Right lobe of liver (tissue), 6 donors: ENCODE data around the gene NR6A1. TPM values are rescaled to one million over a fixed set of nuclear protein-coding genes. Genes with fewer than 3 reads are reported as not detected.

ENCODE experiments used
- ATAC-seq, 4 donors: fragments of 200-7000 bp; cut with Tn5 transposase; one replicate each; pipeline ENCODE4 v1.9.1; 2020; ENCODE audit warnings: mild to moderate bottlenecking in 4 of 4, moderate library complexity in 4 of 4
- DNase-seq, 3 donors: peaks; one replicate each; pipeline ENCODE4 v3.0.0-alpha.2; 2020
- H3K27ac ChIP-seq, 3 donors: fragments of 200-600 bp; one replicate each; pipeline ENCODE4 v1.8.0; 2022
- H3K27me3 ChIP-seq, 2 donors: fragments of 200-600 bp; one replicate each; pipeline ENCODE4 v1.8.0; 2022
- H3K36me3 ChIP-seq, 4 donors: fragments of 200-600 bp; sonication (generic) in 1 of 4; one replicate each; pipeline versions ENCODE4 v1.5.1 to v1.8.0; 2017 to 2022; ENCODE audit warnings: control low read depth in 1 of 4
- H3K4me1 ChIP-seq, 4 donors: fragments of 200-600 bp; sonication (generic) in 1 of 4; one replicate each; pipeline versions ENCODE4 v1.5.1 to v1.8.0; 2017 to 2022; ENCODE audit warnings: control low read depth in 1 of 4
- H3K4me3 ChIP-seq, 3 donors: fragments of 200-600 bp; one replicate each; pipeline ENCODE4 v1.8.0; 2022
- H3K9me3 ChIP-seq, 4 donors: fragments of 200-600 bp; sonication (generic) in 1 of 4; one replicate each; pipeline versions ENCODE4 v1.5.1 to v1.8.0; 2017 to 2022; ENCODE audit warnings: control low read depth in 1 of 4
- CTCF ChIP-seq, 4 donors: fragments of 200-600 bp in 3 of 4; fragments of 450-650 bp in 1 of 4; IDR thresholded peaks; one replicate each; pipeline versions ENCODE4 v1.5.1 to v1.8.0; 2016 to 2022; ENCODE audit warnings: antibody characterized with exemption in 4 of 4, mild to moderate bottlenecking in 2 of 4
- POLR2A ChIP-seq: fragments of 450-650 bp; IDR thresholded peaks from one replicate; pipeline ENCODE4 v1.6.1; 2017; ENCODE audit warnings: antibody characterized with exemption, mild to moderate bottlenecking
- WGBS: methylation state at CpG from one replicate; pipeline ENCODE4 v1.1.6; 2018; ENCODE audit warnings: low coverage, low lambda C conversion rate; ENCODE audit not compliant: insufficient coverage; ENCODE audit errors: missing lambda C conversion rate; 5-methylcytosine and 5-hydroxymethylcytosine counted together
- intact Hi-C, 2 donors: fragments of 100-400 bp; cut with DNase I; formaldehyde crosslinking; loops; one replicate each; pipeline versions ENCODE4 v1.11.2 to v1.14.1; 2022
- total RNA-seq, 6 experiments: library from RNA; depleted of rRNA in 2 of 6; stranded (reverse); fragments of >200 nt in 2 of 6; fragmentation: NEBNext Ultra II Directional in 3 of 6; extraction: Animal tissue kit (Norgen Biotek cat#: 25700) in 3 of 6; gene quantifications; one replicate each; pipeline versions ENCODE4 v1.1.0 to v1.2.4, GENCODE V29; 2016 to 2023
- donor health status: DM: no; HTN: yes; CAD: no.
- donor health status: DM: no; HTN: no; CAD: no.
- donor health status: DM: no; HTN: no; CAD: no.
- donor health status: DM: no; HTN: yes; CAD: no.
- donor health status: DM: no; HTN: yes; CAD: no.

The NR6A1 gene
- total RNA-seq, 6 experiments from 2014 or later: 1.3 to 3.6 (median 1.9) TPM

DNA sequence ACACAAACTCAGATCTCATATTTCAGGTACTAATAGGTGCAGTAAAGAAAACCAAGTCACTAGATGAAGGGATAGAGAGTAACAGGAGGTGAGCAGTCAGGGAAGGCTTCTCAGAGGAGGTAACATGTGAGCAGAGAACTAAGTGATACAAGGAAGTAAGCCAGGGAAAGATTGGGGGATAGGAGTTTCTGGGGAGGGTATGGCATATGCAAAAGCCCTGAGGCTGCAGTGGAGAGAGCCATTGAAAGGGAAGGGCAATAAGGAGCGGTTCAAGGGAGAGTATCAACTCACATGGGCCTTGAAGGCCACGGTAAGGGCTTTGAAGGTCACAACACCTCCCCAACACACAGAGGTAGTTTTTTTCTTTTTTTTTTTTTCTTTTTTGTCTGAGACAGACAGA lies 12.7 kb upstream of the NR6A1 start:
- intact Hi-C loops: loop anchor here in 1 of 2 donors (10.0 kb wide), 1 partner anchor 591 kb away; no protein-coding TSS in a partner anchor
- WGBS: 85% methylated on average over 2 of the region's 2 CpGs
- no peak overlapping the region for H3K27ac ChIP-seq

DNA sequence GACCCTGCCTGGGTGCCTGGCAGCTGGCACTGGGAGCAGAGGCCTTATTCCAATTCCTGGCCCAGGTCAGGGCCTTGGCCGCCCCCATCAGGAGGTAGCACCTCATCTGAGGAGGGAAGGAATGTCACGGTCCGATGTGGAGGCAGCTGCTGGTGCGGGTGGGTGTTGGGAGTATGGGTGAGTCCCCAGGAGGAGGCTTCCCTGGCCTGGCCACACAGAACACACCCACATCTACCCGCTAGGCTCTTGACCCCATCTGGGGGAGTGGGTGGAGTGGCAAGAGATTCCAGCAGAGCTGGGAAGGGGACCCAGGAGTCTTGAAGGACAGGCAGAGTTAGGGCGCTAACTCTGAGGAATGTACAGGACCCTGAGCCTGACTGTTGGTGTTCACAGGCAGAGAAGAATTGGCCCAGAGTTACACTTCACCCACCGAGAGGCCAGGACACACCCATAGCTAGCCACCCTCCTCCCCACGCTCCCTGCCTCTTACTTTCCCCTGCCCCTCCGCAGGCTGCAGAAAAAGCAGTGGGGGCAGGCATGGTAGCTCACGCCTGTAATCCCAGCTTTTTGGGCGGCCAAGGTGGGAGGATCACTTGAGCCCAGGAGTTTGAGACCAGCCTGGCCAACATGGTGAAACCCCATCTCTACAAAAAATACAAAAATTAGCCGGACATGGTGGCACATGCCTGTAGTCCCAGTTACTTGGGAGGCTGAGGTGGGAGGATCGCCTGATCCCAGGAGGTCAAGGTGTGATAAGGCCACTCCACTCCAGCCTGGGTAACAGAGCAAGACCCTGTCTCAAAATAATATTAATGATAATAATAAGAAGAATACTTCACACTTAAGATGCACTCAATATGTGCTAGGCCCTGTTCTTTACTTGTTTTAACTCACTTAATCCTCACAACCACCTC lies 11.8 kb upstream of the NR6A1 start:
- H3K36me3 ChIP-seq: no peaks in the 10 kb centered on the region
- 90% methylated on average over 2 of the region's 13 CpGs for WGBS
- no peaks in the 10 kb centered on the region for H3K4me1 ChIP-seq
- peak in 2 of 4 donors; percentile 9 to 16 for ATAC-seq
- no peak overlapping the region for H3K27ac ChIP-seq
- intact Hi-C loops: loop anchor here in 1 of 2 donors (10.0 kb wide), 1 partner anchor 592 kb away; no protein-coding TSS in a partner anchor
- TF ChIP-seq CTCF (IDR thresholded peaks at IDR 0.05) (no peak), POLR2A (no peak)
- DNase-seq: peak in 1 of 3 donors; percentile 40
- no peaks in the 10 kb centered on the region for H3K9me3 ChIP-seq
- H3K4me3 ChIP-seq: no peak overlapping the region
- H3K27me3 ChIP-seq: no peaks in the 10 kb centered on the region

More for the DNA sequence above, 12.7 kb upstream of the NR6A1 start:
- Histone ChIP-seq H3K4me3 (no peak overlapping the region), H3K9me3 (no peaks in the 10 kb centered on the region), H3K27me3 (no peaks in the 10 kb centered on the region), H3K4me1 (no peaks in the 10 kb centered on the region), H3K36me3 (no peaks in the 10 kb centered on the region)
- no peak for DNase-seq
- no peak for TF ChIP-seq CTCF (IDR thresholded peaks at IDR 0.05)
- TF ChIP-seq POLR2A: no peak
- no peak for ATAC-seq

DNA sequence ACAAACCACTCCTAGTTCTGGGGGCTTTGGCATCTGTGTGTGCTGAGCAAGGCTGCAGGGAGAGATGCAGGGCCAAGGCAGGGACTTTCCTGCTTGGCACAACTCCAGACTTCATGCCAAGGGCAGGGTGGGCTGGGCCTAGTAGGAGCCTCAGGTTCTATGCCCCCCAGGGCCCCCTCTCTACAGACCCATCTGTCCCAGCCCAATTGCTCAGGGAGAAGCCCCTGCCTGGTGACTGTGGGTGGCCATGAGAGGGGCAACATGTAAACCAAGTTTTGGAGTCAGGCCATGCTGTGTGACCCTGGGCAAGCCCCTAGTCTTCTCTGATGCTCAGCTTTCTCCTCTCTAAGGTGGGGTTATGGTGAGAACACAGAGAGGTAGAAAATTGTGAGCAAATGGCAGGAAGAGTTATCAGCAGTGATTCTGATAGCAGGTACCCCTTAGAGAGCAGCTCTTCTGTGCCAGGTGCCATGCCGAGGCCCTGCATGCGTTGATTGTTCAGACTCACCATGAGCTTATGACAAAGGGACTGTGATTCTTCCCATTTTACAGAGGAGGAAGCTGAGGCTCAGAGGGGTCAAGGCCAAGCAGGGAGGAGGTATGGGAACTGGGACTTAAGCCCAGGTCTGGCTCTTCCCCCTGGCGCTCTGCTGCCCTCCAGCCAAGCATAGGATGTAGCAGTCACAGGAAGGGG lies 11.0 kb upstream of the NR6A1 start:
- intact Hi-C loops: loop anchor here in 1 of 2 donors (10.0 kb wide), 1 partner anchor 593 kb away; no protein-coding TSS in a partner anchor
- Histone ChIP-seq H3K36me3 (no peaks in the 10 kb centered on the region), H3K4me1 (peaks cover 0 to 3% (median 0%) of the 10 kb centered on the region in 4 donors), H3K4me3 (no peak overlapping the region), H3K9me3 (no peaks in the 10 kb centered on the region), H3K27ac (no peak overlapping the region), H3K27me3 (no peaks in the 10 kb centered on the region)
- 63% methylated on average over 2 of the region's 3 CpGs for WGBS
- peak in 1 of 3 donors; percentile 39 for DNase-seq
- ATAC-seq: peak in 1 of 4 donors; percentile 5
- TF ChIP-seq POLR2A (no peak), CTCF (IDR thresholded peaks at IDR 0.05) (no peak)

DNA sequence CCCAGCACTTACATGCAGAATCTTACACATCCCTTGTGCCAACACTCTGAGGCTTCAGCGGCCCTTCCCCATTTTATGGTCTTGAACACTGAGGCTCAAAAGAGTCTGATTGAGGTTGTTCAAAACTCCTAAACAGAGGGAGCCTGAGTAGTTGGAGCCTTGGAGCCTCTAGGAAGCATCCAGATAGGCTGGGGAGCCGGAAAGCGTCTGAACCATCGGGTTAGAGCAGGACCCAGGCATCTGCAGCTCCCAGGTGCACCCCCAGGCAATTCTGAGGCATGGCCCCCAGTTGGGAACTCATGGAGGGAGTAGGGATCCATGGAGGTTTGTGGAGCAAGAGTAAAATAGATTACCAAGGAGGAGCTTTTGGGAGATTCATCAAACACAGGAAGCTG lies 9.6 kb upstream of the NR6A1 start:
- intact Hi-C loops: loop anchor here in 1 of 2 donors (10.0 kb wide), 1 partner anchor 594 kb away; no protein-coding TSS in a partner anchor
- peak in 1 of 3 donors; percentile 31 for DNase-seq
- no peak overlapping the region for H3K27ac ChIP-seq

More for the DNA sequence above, 9.6 kb upstream of the NR6A1 start:
- no peak for ATAC-seq
- TF ChIP-seq POLR2A: no peak
- Histone ChIP-seq H3K9me3 (no peaks in the 10 kb centered on the region), H3K4me3 (no peak overlapping the region), H3K27me3 (no peaks in the 10 kb centered on the region), H3K4me1 (peaks cover 0 to 10% (median 0%) of the 10 kb centered on the region in 4 donors), H3K36me3 (no peaks in the 10 kb centered on the region)
- WGBS: no CpG with 5 or more reads among the region's 4 CpGs
